Skin epidermis (tissue), 12 donors: ENCODE results near the gene PRKAR2B.
"Not testable (repeated sequence)": the region's sequence is repeated elsewhere in the genome, so short reads cannot be mapped to it uniquely, and the experiment has no call there.

Experiments used
- H3K27ac ChIP-seq, 21 experiments: fragments of 200-600 bp; sonication (generic) in 11 of 21; one replicate each; pipeline ENCODE4 v1.5.0; 2020; ENCODE audit warnings: mild to moderate bottlenecking in 3 of 21, inconsistent platforms in 2 of 21, moderate library complexity in 2 of 21
- H3K4me3 ChIP-seq, 7 experiments: fragments of 200-600 bp; sonication (generic) in 2 of 7; one replicate each; pipeline ENCODE4 v1.5.0; 2020; ENCODE audit warnings: inconsistent platforms in 2 of 7, mild to moderate bottlenecking in 2 of 7, moderate library complexity in 1 of 7

The PRKAR2B gene

GRCh38 chr7:107072133-107072532 lies 27.6 kb downstream of the PRKAR2B start:
- Histone ChIP-seq H3K27ac (no peak overlapping the region), H3K4me3 (no peak overlapping the region)

GRCh38 chr7:107075863-107076574 lies 31.5 kb downstream of the PRKAR2B start:
- no peak overlapping the region for H3K4me3 ChIP-seq
- H3K27ac ChIP-seq, result no peak overlapping the region

- H3K4me3 ChIP-seq, result no peak overlapping the region
- no peak overlapping the region for H3K27ac ChIP-seq
These were observed 32.5 kb downstream of the PRKAR2B start for GRCh38 chr7:107076781-107077698.

GRCh38 chr7:107077699-107078516 lies 33.4 kb downstream of the PRKAR2B start:
- H3K27ac ChIP-seq, result no peak overlapping the region
- H3K4me3 ChIP-seq, result no peak overlapping the region

- H3K27ac ChIP-seq, result no peak overlapping the region
These were observed 34.0 kb downstream of the PRKAR2B start for GRCh38 chr7:107078517-107078966.

GRCh38 chr7:107079212-107079940 lies 34.9 kb downstream of the PRKAR2B start:
- Histone ChIP-seq H3K27ac (no peak overlapping the region), H3K4me3 (no peak overlapping the region)

More at GRCh38 chr7:107078517-107078966, 34.0 kb downstream of the PRKAR2B start:
- H3K4me3 ChIP-seq, result no peak overlapping the region

- no peak overlapping the region for H3K27ac ChIP-seq
- no peak overlapping the region for H3K4me3 ChIP-seq
These were observed 35.6 kb downstream of the PRKAR2B start for GRCh38 chr7:107080099-107080505.

GRCh38 chr7:107080533-107080932 lies 36.0 kb downstream of the PRKAR2B start:
- Histone ChIP-seq H3K27ac (no peak overlapping the region), H3K4me3 (no peak overlapping the region)

GRCh38 chr7:107085180-107085579 lies 40.7 kb downstream of the PRKAR2B start:
- H3K4me3 ChIP-seq, result no peak overlapping the region
- H3K27ac ChIP-seq, result no peak overlapping the region

- H3K27ac ChIP-seq, result no peak overlapping the region
These were observed 45.1 kb downstream of the PRKAR2B start for GRCh38 chr7:107089627-107090026.

GRCh38 chr7:107090457-107090856 lies 46.0 kb downstream of the PRKAR2B start:
- Histone ChIP-seq H3K27ac (no peak overlapping the region), H3K4me3 (no peak overlapping the region)

More at GRCh38 chr7:107089627-107090026, 45.1 kb downstream of the PRKAR2B start:
- H3K4me3 ChIP-seq, result no peak overlapping the region

GRCh38 chr7:107091306-107091705 lies 46.8 kb downstream of the PRKAR2B start:
- no peak overlapping the region for H3K27ac ChIP-seq
- no peak overlapping the region for H3K4me3 ChIP-seq

GRCh38 chr7:107093671-107094070 lies 49.2 kb downstream of the PRKAR2B start:
- H3K27ac ChIP-seq, H3K4me3 ChIP-seq: not testable (repeated sequence)

- H3K4me3 ChIP-seq, H3K27ac ChIP-seq: not testable (repeated sequence)
These were observed 54.6 kb downstream of the PRKAR2B start for GRCh38 chr7:107099154-107099553.

- H3K4me3 ChIP-seq, result no peak overlapping the region
- H3K27ac ChIP-seq, result no peak overlapping the region
These were observed 56.3 kb downstream of the PRKAR2B start for GRCh38 chr7:107100824-107101223.

- Histone ChIP-seq H3K4me3 (no peak overlapping the region), H3K27ac (no peak overlapping the region)
These were observed 58.9 kb downstream of the PRKAR2B start for GRCh38 chr7:107103369-107103768.

GRCh38 chr7:107104801-107105200 lies 60.3 kb downstream of the PRKAR2B start:
- no peak overlapping the region for H3K27ac ChIP-seq

GRCh38 chr7:107105591-107106245 lies 61.2 kb downstream of the PRKAR2B start:
- no peak overlapping the region for H3K4me3 ChIP-seq
- no peak overlapping the region for H3K27ac ChIP-seq

More at GRCh38 chr7:107104801-107105200, 60.3 kb downstream of the PRKAR2B start:
- H3K4me3 ChIP-seq, result no peak overlapping the region
